ACC112 (cell line): ENCODE measurements around the gene CHST7.

Experiments
- H2AFZ ChIP-seq: fragments of 200-600 bp; sonication (generic); one replicate; pipeline ENCODE4 v1.6.0; 2017; ENCODE audit warnings: antibody characterized with exemption, low read length; ENCODE audit not compliant: unreplicated experiment
- H3K27ac ChIP-seq: fragments of 200-600 bp; sonication (generic); 2 replicates; pipeline ENCODE4 v1.5.1; 2014; ENCODE audit warnings: low read depth, mild to moderate bottlenecking, antibody characterized with exemption, low read length, moderate library complexity
- H3K27me3 ChIP-seq: fragments of 200-600 bp; sonication (generic); 2 replicates; pipeline ENCODE4 v1.6.1; 2014; ENCODE audit warnings: mild to moderate bottlenecking, antibody characterized with exemption, low read length, moderate library complexity, mixed read lengths; ENCODE audit not compliant: insufficient read depth
- H3K36me3 ChIP-seq: fragments of 200-600 bp; sonication (generic); 2 replicates; pipeline ENCODE4 v1.6.1; 2016; ENCODE audit warnings: mild to moderate bottlenecking, antibody characterized with exemption, low read length, moderate library complexity, mixed read lengths; ENCODE audit not compliant: insufficient read depth
- H3K4me1 ChIP-seq: fragments of 200-600 bp; sonication (generic); one replicate; pipeline ENCODE4 v1.6.1; 2016; ENCODE audit warnings: low read length, mixed read lengths; ENCODE audit not compliant: insufficient read depth, unreplicated experiment, control insufficient read depth
- H3K4me3 ChIP-seq: fragments of 200-600 bp; sonication (generic); 2 replicates; pipeline ENCODE4 v1.5.1; 2014; ENCODE audit warnings: mild to moderate bottlenecking, low read depth, low read length
- H3K79me2 ChIP-seq: fragments of 200-600 bp; sonication (generic); one replicate; pipeline ENCODE4 v1.6.0; 2016; ENCODE audit warnings: low read length; ENCODE audit not compliant: control insufficient read depth, unreplicated experiment, insufficient read depth

Gene CHST7

DNA sequence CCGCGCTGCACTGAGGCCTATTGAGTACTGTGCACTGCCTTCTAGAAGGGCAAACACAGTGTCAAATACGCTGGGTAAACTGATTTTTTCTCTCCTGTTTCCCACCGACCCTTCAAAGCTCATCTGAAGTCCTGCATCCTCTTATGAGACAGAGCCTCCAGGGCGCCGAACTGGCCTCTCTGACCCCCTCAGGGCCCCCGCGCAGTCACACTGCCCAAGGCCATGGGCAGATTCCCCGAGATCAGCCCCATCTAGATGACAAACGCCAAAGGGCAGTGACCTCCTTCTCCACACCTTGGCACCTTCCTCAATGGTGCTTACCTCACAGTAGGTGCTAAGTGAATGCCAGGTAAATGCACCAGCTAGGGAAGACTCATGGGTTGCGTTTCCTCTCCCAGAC, 34.4 kb downstream of the CHST7 start:
- no peak overlapping the region for H2AFZ ChIP-seq
- no peak overlapping the region for H3K4me3 ChIP-seq
- no peaks in the 10 kb centered on the region for H3K79me2 ChIP-seq
- no peaks in the 10 kb centered on the region for H3K4me1 ChIP-seq
- H3K27ac ChIP-seq, result no peak overlapping the region
- no peaks in the 10 kb centered on the region for H3K36me3 ChIP-seq
- no peaks in the 10 kb centered on the region for H3K27me3 ChIP-seq

DNA sequence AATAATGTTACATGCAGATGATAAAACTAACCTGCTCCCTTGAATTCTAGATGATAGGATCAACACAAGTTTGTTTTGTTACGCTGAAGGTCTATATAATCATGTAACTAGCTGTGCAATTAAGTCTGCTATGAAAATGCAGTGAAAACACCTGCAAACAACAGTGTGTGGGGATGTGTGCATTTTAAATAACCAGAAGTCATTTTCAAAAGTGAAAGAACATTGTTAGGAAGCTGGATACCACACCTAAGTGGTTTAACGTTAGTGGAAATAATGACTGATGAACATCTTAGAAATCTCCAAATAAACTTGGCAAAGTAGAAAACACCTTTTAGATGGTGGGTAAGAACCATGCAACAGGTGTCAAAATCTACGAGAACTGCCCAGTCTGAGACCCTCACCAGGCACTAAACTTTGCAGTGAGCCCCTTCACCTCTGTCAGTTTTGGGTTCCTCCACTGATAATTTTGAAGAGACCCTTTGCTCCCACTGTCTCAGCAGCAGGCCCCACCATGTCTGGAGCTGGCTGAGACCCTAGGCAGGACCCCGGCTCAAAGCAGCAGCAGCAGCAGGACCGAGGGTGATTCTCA, 36.6 kb downstream of the CHST7 start:
- Histone ChIP-seq H3K36me3 (no peaks in the 10 kb centered on the region), H3K27ac (no peak overlapping the region), H3K4me3 (no peak overlapping the region), H2AFZ (no peak overlapping the region), H3K27me3 (no peaks in the 10 kb centered on the region), H3K79me2 (no peaks in the 10 kb centered on the region), H3K4me1 (no peaks in the 10 kb centered on the region)

DNA sequence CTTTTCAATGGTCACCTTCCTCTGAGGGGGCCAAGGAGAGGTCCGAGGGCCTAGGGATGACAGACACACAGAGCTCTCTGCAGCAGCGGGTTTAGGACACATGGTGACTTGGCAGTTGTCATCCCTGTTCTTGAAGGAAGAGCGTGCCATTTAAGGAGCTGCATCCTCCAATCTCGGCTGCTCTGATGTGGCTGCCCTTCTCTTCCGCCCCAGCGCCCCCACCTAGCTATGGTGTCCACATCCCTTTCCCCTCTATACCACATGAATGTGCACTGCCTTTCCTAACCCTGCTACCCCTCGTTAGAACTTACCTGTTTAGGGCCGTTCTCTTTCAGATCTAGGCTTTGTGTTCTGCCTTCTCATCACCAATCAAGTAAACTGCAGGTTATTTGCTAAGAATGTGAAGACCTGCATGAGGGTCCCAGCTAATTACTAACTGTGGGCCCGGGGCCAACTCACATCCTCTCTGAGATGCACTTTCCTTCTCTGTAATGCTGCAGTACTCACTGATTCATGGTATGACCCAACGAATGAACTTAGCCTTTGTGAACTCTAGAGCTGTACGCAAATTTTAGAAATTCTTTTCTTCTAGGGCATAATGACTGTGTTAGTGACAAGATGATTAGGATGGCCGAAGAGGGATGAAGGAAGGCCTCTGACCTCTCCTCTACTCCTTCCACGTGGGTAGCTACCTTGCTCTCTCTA, 38.2 kb downstream of the CHST7 start:
- H3K4me3 ChIP-seq, result no peak overlapping the region
- H2AFZ ChIP-seq, result no peak overlapping the region
- H3K27ac ChIP-seq, result no peak overlapping the region
- no peaks in the 10 kb centered on the region for H3K4me1 ChIP-seq
- no peaks in the 10 kb centered on the region for H3K36me3 ChIP-seq
- H3K27me3 ChIP-seq, result no peaks in the 10 kb centered on the region
- no peaks in the 10 kb centered on the region for H3K79me2 ChIP-seq

DNA sequence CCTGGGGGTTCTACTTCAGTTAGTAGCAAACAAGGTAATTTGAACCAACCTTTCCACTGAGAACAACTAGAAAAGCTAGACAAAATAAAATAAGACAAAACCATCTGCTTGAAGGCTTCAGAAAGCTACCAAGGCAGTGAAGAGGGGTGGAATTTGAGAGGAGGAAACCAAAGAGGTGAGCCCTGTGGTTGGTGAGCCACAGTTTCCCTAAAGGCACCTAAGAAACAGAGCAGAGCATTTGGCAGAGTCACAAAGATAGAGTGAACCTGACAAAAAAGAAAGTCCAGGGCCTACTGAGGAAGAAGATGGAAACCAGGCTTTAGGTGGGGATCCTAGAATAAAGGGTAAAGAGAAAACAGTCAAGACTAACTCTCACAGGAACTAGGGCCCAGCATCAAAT, 44.3 kb downstream of the CHST7 start:
- Histone ChIP-seq H3K4me3 (no peak overlapping the region), H3K36me3 (peaks cover 12% of the 10 kb centered on the region), H3K27ac (no peak overlapping the region), H2AFZ (no peak overlapping the region), H3K79me2 (no peaks in the 10 kb centered on the region), H3K27me3 (no peaks in the 10 kb centered on the region), H3K4me1 (no peaks in the 10 kb centered on the region)

DNA sequence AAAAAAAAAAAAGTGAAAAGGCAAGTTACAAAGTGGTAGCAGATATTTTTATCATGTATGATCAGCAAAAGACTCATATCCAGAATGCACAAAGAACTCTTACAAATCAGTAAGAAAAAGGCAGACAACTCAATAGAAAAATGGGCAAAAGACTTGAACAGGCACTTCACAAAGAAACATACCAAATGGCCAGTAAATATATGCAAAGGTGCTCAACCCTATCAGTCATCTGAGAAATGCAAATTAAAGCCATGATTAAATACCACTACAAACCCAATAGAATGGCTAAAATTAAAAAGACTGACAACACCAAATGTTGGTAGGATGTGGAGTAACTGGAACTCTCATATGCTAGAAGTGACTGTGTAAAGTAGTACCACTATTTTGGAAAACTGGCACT, 45.4 kb downstream of the CHST7 start:
- Histone ChIP-seq H3K36me3 (peaks cover 12% of the 10 kb centered on the region), H3K79me2 (no peaks in the 10 kb centered on the region), H2AFZ (no peak overlapping the region), H3K4me1 (no peaks in the 10 kb centered on the region), H3K27ac (no peak overlapping the region), H3K4me3 (no peak overlapping the region), H3K27me3 (no peaks in the 10 kb centered on the region)

DNA sequence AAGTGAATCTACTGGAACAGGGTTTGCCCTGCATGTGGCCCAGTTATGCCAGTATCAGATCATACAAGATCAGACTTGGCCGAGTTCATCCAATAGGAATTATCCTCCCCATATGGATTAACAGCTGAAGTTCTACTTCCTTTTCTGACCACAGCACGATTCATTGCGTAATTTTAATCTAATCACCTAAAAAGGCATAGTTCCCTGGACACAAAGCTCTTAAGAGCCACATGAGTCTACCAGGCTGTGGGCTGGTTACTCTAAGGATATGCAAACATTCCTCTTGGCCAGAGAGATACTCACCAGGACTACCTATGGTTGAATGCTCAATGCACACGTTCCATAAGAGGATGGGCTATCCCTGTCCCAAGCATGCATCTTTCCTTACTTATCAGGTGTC, 46.9 kb downstream of the CHST7 start:
- no peak overlapping the region for H2AFZ ChIP-seq
- peaks cover 12% of the 10 kb centered on the region for H3K36me3 ChIP-seq
- no peak overlapping the region for H3K27ac ChIP-seq
- H3K79me2 ChIP-seq, result no peaks in the 10 kb centered on the region
- H3K4me1 ChIP-seq, result no peaks in the 10 kb centered on the region
- H3K27me3 ChIP-seq, result no peaks in the 10 kb centered on the region
- H3K4me3 ChIP-seq, result no peak overlapping the region

DNA sequence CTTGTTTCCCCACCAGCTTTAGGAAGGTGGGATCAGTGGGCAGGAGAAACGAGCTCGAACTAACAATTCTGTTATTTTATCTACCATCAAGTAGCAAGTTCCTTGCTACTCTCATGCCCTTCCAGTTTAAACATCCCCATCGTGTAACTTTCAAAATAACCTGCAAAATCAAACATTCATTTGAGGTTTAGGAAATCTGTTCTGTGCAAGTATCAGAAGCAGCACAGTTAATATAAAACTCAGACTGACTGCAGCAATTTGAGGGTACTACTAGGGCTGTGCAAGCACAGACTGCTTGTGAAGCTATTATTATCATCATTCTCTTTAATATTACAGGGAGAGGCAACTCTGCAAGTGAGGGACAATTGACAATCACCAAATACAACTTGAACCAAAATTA, 48.0 kb downstream of the CHST7 start:
- H3K79me2 ChIP-seq, result no peaks in the 10 kb centered on the region
- no peak overlapping the region for H2AFZ ChIP-seq
- no peak overlapping the region for H3K27ac ChIP-seq
- H3K27me3 ChIP-seq, result no peaks in the 10 kb centered on the region
- no peaks in the 10 kb centered on the region for H3K4me1 ChIP-seq
- H3K4me3 ChIP-seq, result no peak overlapping the region
- peaks cover 12% of the 10 kb centered on the region for H3K36me3 ChIP-seq

DNA sequence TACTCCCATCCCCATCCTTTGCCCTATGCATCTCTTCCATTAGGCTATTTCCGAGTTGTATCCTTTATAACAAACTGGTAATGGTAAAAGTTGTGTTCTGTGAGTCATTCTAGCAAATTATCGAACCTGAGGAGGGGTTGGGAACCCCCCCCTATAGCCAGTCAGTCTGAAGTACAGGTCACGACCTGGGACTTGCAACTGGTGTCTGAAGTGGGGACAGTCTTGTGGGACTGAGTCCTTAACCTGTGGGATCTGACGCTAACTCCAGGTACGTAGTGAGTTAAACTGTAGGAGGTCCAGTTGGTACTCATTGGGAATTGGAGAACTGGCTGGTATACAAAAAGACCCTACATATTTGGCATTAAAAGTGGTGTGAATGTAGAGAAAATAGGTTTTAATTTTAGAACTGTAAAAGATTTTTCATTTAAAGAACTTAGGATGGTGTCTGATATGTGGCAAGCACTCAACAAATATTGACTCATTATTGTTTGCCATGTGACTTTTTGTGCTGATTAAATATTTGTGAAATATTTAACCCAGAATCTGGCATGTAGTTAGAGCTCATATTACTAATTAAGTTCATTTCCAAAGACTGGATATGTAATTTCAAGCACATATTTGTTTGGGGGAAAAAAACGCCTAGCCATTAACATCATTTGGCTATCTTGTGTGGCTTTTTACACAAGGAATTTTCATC, 50.7 kb downstream of the CHST7 start:
- H3K79me2 ChIP-seq, result no peaks in the 10 kb centered on the region
- H3K4me1 ChIP-seq, result peaks cover 16% of the 10 kb centered on the region
- H2AFZ ChIP-seq, result no peak overlapping the region
- no peak overlapping the region for H3K4me3 ChIP-seq
- H3K36me3 ChIP-seq, result peaks cover 7% of the 10 kb centered on the region
- H3K27me3 ChIP-seq, result no peaks in the 10 kb centered on the region
- no peak overlapping the region for H3K27ac ChIP-seq

DNA sequence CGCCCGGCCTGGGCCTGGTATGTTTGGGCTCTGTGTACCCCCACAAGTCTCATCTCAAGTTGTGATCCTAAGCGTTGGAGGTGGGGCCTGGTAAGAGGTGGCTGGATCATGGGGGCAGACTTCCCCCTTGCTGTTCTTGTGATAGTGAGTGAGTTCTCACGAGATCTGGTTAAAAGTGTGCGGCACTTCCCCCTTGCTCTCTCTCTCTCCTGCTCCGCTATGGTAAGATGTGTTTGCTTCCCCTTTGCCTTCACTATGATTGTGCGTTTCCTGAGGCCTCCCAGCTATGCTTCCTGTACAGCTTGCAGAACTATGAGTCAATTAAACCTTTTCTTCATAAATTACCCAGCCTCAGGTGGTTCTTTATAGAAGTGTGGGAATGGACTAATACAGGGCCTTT, 53.0 kb downstream of the CHST7 start:
- Histone ChIP-seq H3K79me2 (no peaks in the 10 kb centered on the region), H2AFZ (no peak overlapping the region), H3K36me3 (peaks cover 2% of the 10 kb centered on the region; the same call in 1 of the 2 replicates), H3K27ac (no peak overlapping the region), H3K27me3 (no peaks in the 10 kb centered on the region), H3K4me3 (no peak overlapping the region), H3K4me1 (peaks cover 29% of the 10 kb centered on the region)

DNA sequence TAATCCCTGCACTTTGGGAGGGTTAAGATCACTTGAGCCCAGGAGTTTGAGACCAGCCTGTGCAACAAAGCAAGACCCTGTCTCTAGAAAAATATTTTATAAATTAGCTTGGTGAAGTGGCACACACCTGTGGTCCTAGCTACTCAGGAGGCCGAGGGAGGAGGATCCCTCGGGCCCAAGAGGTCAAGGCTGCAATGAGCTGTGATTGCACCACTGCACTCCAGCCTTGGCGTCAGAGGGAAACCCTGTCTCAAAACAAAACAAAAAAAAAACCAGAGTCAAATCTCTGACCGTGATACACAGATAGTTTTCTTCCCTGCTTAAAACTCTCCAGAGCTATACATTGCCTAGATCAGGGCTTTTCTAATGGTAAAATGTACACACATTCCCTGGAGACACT, 53.5 kb downstream of the CHST7 start:
- Histone ChIP-seq H3K27me3 (no peaks in the 10 kb centered on the region), H3K4me1 (peaks cover 29% of the 10 kb centered on the region), H3K79me2 (no peaks in the 10 kb centered on the region), H2AFZ (no peak overlapping the region), H3K27ac (no peak overlapping the region), H3K4me3 (no peak overlapping the region), H3K36me3 (0 out of 2 replicates have a peak, but pooled peaks cover 2% of the 10 kb centered on the region)
